Putamen (tissue), 1 donor: Measurements from ENCODE around the gene M1AP.

Source experiments
- DNase-seq: peaks from one replicate; pipeline ENCODE4 v3.0.0-alpha.2; 2016; ENCODE audit warnings: low spot score

M1AP gene

DNA sequence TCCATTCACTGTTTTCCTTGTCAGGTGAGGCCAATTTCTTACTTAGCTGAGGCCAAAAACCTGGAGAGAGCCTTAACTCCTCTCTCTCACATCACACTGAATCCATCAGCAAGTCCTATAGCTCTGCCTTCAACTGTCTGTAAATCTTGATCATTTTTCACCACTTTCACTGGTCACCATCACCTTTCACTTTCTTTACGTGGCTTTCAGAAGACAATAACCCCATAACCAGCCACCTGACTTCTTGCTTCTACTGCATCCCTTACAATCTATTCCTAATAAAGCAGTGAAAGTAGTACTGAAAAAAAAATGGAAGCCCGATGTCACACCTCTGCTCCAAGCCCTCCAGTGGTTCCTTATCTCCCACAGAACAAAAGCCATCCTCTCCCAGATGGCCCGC is 102.1 kb downstream of the M1AP start:
- no peak for DNase-seq

DNA sequence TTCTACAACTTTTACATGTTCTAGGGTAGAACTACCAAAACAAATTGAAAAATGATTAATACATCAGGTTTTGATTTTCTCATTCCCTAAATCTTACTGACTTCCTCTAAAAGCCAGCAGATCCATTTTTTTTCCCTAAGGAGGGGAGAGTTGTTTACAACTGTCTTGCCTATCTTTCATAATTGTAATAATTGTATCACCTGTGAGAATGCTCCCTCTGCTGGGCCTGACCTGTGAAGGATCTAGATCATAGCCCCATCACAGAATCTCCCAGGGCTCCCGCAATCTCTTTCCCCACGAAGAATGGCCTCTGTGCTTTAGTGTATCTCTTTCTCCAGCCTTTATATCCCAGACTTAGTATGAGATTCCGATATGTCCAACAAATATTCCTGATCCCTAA is 103.5 kb downstream of the M1AP start:
- DNase-seq = no peak

DNA sequence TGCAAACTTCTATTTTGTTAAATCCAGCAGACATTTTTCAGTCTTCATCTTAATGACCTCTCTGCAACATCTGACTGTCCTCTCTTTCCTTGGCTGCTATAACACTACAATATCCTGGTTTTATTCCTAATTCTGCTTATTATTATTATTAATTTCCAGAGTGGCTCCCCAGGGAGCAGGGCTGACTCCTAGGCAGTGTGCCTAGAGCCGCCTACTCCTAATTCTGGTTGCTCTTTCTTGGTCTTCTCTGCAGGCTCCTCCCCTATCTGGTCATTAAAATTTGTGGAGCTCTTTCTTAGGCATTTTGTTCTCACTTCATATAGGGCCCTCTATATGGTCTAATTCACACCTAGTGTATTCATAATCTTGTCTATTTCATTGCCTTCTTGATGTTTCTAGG is 105.2 kb downstream of the M1AP start:
- no peak for DNase-seq

DNA sequence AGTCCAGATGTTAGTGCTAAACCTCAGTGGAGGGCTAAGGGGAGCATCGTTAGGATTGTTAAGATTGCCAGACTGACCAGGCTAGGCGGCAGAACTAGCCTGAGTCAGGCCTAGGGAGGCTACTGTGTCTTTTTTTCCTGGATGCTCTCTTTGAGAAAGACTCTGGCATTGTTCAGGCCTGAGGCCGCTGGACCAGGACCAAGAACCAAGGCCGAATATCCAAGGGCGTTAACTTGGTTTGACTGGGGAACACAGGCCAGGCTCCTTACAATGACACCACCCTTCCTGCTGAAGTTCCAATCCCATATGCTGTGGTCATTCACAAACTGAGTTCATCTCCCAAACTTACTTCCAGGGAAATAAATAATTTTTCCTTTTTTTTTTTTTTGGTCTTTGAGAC is 107.8 kb downstream of the M1AP start:
- DNase-seq = no peak

DNA sequence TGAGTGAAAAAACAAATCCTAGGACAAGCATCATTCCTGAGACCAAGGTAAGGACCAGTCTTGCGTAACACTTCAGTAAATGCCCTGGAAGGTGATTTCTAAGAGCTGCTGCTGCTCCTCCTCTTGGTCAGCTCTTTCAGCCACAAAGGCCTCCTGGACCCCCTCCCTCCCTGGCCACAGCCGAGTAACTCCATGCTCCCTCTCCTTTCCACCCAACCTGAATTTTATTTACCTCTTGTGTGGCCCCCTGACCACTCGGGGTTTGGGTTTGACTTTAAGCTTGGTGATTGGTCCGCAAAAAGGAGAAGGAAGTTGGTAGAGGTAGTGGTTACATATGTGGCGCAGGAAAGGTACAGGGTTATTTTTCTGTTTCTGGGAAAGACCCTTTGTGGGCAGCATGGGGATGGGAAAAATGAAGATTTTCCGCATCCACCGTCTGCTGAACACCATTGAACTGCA is 109.2 kb downstream of the M1AP start:
- DNase-seq = no peak

DNA sequence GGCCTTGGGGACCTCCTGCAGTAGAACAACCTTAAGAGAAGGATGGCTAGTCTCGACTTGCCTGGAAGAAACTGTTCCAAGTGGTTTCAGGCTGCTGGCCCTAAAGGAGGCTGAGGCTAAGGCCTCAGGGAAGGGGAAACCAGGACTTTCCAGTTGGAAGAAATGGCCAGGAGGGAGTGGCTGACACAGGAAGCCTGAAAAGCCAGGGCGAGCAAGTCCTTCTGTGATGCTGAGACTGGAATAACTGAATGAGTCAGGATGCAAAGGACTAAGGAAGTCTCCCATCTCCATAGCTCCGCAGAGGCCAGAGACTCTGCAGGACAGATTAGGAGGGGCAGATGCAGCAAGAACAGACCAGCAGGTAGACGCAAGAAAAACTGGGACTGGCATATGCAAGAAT is 111.0 kb downstream of the M1AP start:
- DNase-seq = no peak

DNA sequence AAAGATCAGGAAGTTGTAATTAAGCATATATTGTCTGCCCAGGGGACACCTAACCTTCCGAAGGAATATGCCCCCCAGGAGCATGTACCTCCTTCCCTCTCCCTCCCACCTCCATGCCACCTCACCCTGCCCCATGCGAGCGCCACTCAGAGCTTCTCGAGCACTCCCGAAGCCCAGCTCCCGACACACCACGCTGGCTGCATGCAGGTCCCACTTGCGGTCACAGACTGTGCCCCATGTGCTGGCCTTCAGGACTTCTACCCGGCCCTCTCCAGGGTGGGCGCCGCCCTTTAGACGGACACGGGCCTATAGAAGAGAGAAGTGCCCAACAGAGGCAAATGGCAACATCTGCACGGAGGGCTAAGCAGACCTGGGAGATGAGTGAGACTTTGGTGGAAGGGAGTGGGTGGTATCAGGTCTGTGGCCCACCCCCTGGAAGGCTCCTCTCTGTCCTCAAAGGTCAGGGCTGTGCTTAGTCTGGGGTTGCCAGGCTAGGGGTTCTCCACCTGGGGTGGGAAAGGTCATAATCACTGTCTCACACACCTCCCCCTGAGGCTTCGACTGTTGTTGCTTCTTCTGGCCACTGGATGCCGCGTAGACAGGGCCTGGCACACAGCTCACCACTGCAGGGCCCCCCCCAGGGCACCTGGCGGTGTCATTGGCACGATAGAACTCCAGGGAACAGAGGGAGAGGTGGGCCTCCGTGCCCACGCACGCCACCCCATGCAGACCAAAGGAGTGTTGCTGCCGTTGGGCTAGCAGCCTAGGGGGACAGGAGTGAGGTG is 111.8 kb downstream of the M1AP start:
- DNase-seq = no peak

DNA sequence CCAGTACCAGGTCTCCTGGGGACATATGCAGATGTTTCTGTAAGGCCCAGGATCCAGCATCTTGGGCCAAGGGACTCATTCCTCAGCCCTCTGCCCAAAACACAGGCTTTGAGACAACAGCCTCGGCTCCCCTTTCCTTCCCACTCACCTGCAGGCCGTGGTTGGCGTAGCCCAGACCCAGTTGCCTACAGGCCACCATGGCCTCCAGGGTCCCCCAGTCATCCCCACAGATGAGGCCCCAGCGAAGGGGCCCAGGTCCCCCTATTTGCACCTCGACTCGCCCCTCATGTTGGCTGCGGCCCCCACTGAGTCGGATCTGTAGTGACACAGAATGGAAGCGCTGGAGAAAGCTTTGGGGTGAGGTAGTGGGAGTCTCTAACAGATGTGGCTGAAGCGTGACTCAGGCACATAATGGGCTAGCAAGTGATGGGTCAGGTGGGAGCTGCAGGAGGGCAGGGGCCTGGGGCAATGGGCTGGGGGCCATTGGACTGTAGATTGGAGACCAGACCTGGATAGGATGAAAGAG is 112.6 kb downstream of the M1AP start:
- no peak for DNase-seq

DNA sequence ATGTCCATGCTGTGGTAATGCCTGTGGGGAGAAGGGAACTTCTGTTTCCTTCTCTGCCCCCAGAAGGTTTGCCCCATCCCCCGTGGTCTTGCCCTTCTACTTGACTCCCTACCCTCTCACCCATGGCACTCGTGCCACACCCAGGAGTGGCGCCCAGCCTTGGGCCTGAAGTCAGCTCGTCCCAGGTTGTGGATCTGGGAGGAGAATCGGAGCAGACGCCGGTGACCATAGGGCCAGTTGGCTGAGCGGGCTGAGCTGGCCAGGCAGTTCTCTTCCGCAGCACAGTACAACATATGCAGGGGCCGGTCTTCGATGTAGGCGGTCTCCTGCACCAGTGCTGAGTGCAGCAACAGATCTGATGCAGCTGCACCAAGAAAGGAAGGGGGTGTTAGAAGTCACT is 113.7 kb downstream of the M1AP start:
- no peak for DNase-seq

DNA sequence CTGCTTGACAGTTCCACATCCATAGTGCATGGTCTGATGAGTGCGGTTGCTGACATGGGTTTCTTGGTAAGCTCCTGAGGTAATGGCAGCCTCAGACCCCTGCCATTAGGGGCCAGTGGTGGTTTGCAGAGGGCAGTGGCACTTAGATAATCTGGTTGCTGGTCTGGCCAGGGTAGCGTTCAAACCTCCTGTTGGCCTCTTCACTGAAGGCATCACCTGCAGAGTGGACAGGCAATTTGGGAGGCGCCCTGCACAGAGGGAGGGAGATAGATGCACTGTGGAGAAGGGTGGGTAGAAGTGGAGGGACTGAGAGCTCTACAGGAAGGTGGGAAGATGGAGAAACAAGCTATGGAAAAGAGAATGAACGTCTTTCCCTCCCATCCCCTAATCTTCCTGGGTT is 114.7 kb downstream of the M1AP start:
- DNase-seq = no peak

DNA sequence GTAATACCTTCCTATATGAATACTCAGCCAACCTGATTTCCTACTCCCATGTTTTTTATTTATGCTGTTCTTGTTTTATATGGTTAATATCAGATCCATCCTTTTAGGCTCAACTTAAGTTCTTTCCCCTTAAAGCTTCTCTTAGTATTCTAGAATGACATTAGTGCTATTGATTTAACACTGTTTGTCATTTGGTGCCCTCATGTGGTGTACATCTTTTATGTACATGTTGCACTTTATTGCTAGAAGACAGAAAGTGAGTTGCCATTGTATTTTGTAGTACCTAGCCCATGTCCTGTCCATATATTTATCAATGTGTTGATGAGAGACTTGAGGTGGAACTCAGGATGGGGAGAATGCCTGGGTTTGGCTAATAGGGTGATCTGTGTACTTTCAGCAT is 115.9 kb downstream of the M1AP start:
- no peak for DNase-seq

DNA sequence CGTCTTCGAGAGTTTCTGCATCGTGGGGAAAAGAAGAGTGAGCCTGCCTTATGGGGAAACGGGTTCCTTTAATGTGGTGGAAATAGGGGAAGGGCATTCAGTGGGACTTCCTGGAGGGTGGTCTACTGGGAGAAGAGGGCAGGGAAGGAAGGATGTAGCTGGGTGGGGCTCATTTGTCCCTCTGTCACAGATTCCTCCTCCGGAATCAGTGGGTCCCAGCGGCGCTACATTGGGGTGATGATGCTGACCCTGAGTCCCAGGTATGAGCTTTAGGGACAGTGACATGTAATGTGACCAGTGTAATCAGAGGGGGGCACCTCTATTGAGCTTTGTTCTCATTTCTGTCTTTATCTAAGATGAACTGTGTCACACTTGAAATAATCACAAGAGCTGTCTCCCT is 116.5 kb downstream of the M1AP start:
- DNase-seq = no peak

DNA sequence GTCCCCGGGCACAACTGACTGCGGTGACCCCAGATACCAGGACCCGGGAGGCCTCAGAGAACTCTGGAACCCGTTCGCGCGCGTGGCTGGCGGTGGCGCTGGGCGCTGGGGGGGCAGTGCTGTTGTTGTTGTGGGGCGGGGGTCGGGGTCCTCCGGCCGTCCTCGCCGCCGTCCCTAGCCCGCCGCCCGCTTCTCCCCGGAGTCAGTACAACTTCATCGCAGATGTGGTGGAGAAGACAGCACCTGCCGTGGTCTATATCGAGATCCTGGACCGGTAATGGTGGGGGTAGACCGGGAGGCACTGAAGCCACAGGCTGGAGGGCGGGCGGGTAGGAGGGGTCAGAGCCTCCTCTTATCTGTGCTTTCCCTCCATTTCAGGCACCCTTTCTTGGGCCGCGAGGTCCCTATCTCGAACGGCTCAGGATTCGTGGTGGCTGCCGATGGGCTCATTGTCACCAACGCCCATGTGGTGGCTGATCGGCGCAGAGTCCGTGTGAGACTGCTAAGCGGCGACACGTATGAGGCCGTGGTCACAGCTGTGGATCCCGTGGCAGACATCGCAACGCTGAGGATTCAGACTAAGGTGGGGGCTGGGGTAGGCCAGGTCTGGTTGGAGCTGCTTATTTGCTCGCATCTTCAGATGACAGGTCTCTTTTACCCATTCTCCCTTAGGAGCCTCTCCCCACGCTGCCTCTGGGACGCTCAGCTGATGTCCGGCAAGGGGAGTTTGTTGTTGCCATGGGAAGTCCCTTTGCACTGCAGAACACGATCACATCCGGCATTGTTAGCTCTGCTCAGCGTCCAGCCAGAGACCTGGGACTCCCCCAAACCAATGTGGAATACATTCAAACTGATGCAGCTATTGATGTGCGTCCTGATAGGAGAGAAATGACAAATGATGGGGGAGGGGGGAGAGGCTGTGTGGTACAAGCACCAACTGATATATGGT is 117.6 kb downstream of the M1AP start:
- DNase-seq = no peak

DNA sequence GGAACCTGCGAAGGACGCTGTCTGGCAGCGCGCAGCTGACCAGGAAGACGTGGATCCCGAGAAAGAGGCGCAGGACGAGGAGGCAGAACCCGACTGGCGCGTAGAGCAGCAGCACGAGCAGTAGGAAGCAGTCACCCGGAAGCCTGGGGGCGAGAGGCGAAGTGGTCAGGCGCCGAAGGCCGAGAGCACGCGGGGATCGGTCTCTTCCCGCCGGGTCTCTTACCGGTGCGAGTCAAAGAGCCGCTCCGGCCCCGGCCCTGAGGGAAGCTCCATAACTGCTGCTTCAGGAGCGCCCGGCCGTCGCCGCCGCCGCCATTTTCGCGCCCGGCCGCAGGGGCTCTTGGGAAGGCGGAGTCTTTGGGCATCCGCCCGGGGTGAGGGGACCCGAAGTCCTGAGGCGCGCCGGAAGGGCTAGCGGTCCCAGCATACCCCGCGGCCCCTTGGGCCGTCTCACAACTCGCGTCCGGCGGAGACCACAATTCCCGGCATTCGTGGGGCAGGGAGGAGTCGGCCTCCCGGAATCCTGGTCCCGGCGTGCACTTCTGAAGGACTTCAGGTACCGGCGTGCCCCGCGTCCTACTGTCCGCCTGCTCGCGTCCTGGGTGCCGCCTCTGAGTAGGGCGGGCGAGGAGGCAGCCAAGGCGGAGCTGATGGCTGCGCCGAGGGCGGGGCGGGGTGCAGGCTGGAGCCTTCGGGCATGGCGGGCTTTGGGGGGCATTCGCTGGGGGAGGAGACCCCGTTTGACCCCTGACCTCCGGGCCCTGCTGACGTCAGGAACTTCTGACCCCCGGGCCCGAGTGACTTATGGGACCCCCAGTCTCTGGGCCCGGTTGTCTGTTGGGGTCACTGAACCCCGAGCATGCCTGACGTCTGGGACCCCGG is 118.5 kb downstream of the M1AP start, which contains the start of the genes AUP1 and HTRA2:
Gene AUP1 (minus strand): TSS at position 350 of the 882 bp plus-strand sequence. CDS start 77 bp downstream, at position 273.
Gene HTRA2 (plus strand): TSS at position 577 of the 882 bp plus-strand sequence. CDS start 74 bp downstream, at position 651.
- DNase-seq = peak; percentile 98

DNA sequence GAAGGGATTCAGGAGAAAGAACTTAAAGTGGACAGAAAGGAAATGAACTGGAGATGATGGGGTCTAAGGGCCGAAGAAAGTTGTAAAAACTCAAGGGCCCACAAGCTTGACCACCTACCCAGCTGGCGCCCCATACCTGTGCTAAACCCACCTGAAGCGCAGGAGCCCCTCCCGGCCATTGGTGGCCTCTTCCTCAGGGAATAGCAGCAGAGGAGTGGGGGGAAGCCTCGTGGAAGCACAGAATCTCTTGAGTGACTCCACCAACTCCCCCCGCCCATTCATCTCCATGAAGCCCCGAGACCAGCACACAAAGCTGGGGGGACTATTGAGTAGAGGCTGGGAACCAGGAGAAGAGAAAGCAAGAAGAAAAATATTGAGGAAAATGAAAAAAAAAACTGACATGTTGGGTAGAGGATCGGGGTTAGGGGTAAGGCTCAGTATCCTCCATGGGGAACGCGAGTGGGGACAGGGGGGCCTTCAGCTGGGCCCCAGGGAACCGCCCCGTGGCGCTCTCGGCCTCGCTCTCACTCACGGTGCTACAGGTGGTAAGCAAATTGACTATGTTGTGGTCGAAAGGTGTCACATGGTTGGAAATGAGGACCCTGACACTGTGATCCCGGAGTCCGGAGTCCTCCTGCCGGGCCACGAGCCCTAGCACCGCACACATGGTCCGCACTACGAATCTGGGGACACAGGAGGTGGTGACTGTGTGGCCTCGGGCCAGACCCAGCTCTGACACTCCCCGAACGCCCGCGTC is 119.4 kb downstream of the M1AP start:
- no peak for DNase-seq

DNA sequence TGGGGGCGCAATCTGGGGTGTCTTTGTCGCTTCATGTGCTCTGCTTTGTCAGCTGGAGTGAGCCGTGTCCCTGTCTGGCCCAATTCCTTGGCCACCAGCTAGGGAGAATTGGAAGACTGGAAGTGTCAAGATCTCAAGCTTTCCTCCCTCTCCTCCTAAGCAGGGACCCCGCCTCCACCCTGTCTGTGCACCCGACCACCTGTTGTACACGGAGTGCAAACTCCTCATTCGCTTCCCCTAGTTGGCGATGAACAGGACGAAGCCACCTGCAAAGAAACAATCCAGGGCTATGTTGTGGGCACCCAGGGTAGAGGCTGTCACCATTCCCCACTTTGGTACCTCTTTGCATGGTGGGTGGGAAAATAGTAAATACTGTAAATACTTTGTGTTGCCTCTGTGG is 120.4 kb downstream of the M1AP start:
- no peak for DNase-seq

DNA sequence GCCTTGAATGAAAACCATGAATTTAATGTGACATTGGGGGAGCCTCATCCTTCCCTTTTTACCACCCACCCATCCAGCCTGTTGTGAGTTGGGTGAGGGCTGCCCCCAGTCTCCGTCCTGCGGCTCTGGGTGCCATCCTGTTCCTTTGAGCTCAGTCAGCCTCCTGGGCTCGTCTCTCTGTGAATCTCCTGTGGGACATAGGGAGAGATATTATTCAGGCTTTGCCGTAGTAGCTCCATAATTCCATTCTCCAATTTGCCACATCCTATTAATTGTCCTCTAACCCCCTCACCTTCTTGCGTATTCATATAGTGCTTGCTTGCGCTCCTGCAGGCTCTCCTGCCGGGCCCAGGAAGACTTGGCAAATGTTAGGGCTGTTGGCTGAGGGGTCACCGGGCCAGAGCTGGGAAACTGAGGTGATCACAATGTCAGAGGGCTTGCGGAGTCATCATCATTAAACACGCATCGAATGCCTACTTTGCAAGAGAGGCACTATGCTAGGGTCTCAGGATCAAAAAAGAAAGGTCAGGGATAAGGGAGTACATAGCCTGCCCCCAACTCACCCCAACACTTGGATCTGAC is 121.4 kb downstream of the M1AP start:
- no peak for DNase-seq

DNA sequence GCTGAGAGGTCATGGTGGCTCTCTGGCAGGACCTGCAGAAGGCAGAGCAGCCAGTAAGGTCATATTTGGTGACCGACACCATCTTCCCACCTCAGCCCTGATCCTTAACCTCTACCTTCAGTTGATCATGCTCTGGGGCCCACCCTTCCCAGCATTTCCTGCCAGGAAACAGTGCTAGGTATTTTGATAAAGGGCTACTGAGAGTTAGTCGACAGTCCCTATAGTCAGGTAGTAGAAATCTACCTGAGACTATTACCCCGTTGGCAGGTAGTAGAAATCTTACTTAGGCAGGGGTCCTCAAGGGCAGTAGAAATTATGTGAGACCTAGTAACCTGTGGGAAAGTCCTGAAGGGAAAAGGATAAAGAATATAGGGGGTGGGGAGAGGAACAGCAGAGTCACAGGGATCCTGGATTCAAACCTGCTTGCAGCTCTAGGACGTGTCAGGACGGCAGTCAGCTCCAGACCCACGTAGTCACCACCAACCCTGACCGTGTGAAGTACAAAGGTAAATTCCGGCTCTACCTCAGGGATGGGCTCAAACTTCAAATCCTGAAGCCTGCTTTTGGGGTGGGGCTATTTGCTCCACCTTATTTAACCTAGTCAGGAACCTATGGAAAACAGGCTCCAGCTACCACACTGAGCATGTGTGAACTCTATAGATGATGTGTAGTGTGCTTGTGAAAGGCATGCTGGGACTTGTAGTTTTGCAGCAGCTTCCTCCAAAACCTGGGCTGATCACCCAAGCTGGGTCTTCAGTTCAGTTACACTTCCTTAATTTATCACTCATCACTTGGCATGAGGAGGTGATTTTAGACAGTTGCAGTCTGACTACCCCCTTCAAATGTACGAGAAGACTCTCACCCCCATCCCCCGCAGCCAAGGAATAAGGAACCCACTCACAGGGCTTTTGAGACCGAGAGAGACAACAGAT is 122.1 kb downstream of the M1AP start, which contains the start of gene DQX1:
Gene DQX1 (minus strand): TSS at position 515 of the 932 bp plus-strand sequence. CDS start 502 bp downstream, at position 13.
- peak; percentile 64 for DNase-seq
